Stimulated activated CD8-positive, alpha-beta memory T cell treated with anti-CD3 and anti-CD28 coated beads, Interleukin-2, amount 100 ng/mL, for 1 hour (primary cell): ENCODE results near the gene PERM1.
A peak's percentile ranks its signal among the peaks of the same experiment; 100 is the strongest.
"Not testable (repeated sequence)": the region's sequence is repeated elsewhere in the genome, so short reads cannot be mapped to it uniquely, and the experiment has no call there.

Source experiments
- DNase-seq, 2 donors: peaks; one replicate each; pipeline ENCODE4 v3.0.0-alpha.2; 2020; ENCODE audit warnings: low read depth in 2 of 2

PERM1 gene, protein sequence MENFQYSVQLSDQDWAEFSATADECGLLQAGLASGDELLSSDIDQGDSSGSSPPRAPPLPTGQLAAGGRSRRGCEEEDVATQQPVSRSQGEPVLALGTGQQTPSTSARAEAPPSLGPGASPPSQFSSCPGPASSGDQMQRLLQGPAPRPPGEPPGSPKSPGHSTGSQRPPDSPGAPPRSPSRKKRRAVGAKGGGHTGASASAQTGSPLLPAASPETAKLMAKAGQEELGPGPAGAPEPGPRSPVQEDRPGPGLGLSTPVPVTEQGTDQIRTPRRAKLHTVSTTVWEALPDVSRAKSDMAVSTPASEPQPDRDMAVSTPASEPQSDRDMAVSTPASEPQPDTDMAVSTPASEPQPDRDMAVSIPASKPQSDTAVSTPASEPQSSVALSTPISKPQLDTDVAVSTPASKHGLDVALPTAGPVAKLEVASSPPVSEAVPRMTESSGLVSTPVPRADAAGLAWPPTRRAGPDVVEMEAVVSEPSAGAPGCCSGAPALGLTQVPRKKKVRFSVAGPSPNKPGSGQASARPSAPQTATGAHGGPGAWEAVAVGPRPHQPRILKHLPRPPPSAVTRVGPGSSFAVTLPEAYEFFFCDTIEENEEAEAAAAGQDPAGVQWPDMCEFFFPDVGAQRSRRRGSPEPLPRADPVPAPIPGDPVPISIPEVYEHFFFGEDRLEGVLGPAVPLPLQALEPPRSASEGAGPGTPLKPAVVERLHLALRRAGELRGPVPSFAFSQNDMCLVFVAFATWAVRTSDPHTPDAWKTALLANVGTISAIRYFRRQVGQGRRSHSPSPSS

DNA sequence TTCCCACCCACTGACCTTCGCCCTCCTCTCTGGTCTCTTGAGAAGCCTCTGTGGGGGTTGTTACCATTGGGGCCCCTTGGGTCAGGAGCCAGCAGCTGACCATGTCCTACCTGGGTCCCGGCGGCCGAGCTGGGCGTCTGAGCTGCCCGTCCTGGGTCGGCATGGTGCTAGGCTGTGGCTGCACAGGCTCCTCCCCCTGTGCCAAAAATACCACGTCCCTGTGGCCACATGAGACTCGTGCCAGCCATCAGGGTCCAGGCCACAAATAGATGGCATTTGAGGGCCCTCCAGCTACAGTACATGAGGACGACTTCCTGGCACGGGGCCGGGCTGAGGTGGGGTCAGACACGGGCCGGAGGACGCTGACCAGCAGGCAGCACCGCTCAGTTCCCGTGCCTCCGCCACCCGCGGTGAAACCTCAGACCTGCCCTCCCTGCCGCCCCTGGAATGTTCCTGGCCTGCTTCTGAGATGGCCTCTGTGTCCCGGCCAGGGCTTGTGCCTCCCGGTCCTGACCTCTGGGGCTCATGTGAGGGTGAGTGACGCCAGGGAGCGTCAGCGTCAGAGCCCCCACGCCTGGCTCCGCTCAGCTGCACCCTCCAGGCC is at the start of gene PERM1:
PERM1 (minus strand) TSS at position 139 of the 604 bp plus-strand sequence. CDS start 1,064 bp downstream, outside the sequence.
- no peak for DNase-seq

DNA sequence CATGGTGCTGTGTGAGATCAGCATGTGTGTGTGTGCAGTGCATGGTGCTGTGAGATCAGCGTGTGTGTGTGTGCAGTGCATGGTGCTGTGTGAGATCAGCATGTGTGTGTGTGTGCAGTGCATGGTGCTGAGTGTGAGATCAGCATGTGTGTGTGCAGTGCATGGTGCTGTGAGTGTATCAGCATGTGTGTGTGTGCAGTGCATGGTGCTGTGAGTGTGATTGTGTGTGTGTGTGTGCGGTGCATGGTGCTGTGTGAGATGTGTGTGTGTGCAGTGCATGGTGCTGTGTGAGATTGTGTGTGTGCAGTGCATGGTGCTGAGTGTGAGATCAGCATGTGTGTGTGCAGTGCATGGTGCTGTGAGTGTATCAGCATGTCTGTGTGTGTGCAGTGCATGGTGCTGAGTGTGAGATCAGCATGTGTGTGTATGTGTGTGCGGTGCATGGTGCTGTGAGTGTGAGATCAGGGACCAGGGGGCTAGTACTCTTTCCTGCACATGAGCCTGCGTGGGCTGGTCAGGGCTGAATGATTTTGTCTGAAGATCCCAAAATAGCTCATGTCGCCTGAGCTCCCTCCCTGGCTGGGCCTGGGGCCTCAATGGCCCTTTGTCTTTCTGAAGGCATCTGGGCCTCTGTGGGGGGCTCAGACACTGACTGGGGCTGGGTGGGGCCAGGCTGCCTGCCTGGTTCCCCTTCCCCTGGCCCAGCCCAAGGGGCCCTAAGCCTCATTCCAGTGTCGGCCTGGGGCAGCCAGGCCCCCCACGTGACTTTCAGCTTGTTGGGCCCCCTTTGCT is 49.2 kb upstream of the PERM1 start:
- not testable (repeated sequence) for DNase-seq

DNA sequence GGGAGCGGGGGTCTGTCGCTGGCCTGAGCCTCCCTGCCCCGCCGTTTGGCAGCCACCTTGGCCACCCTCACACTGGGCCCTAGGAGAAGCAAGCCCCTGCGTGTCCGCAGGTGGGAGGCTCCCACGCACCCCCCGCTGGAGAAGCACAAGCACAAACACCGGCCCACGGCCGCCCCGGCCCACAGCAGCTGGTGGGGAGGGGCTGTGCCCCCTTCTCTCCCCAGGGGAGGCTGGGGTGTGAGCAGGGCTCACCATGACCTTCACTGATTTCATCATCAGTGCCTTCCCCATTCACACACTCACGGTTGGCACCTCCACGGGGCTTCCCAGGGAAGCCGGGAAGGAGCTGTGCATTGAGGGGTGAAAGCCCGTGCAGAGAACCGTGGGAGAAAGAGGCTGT is 45.9 kb upstream of the PERM1 start:
- DNase-seq, result no peak

DNA sequence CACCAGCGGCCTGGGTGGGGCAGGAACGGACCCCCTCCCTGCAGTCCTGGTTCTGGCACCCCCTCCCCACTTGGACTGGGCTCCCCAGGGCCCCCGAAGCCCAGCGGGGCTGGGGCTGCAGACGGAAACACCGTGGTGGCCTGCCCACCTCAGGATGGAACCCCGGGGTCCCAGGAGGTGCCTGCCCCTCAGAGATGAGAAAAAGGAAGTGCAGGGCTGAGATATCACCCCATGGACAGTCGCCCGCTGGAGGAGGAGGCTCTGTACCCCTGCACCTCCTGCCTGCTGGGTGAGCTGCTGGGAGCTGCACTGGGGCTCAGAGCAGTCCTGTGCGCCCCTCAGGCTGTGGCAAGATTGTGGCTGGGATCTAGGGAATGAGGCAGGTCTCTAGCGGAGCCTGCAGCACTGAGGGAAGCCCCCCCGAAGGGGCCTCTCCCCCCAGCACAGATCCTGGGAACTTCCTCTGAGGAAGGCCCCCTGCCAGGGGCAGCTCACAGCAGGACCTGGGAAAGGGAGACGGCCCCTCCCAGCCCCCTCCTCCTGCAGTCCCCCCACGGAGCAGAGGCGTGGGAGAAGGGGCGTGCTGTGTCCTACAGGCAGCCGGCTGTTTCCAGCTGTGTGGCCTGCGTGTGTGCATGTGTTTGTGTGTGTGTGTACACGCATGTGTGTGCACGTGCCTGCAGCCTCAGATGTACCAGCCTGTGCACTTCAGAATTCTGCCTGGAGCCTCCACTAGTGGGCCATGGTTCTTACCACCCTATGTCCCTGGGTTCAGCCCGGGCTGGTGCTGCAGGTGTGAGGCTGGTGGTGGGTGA is 44.9 kb upstream of the PERM1 start:
- DNase-seq, result no peak

DNA sequence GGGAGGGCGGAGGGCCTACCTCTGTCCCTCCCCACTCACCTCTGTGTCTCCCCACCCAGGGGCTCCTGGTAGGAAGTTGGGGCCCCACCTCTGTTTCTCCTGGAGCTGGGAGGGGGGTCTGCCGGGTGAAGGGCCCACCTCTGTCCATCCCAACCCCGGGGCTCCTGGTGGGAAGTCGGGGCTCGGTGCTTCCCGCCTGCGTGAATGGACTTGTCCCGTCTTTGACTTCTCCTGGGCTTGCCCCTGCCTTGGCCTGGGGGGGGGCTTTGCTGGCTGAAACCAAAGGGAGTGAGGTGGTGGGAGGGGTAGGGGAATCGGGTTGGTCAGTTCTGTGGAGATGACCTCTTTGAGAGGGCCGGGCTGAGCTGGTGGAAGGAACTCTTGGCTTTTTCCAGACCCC is 43.8 kb upstream of the PERM1 start:
- DNase-seq, result no peak

DNA sequence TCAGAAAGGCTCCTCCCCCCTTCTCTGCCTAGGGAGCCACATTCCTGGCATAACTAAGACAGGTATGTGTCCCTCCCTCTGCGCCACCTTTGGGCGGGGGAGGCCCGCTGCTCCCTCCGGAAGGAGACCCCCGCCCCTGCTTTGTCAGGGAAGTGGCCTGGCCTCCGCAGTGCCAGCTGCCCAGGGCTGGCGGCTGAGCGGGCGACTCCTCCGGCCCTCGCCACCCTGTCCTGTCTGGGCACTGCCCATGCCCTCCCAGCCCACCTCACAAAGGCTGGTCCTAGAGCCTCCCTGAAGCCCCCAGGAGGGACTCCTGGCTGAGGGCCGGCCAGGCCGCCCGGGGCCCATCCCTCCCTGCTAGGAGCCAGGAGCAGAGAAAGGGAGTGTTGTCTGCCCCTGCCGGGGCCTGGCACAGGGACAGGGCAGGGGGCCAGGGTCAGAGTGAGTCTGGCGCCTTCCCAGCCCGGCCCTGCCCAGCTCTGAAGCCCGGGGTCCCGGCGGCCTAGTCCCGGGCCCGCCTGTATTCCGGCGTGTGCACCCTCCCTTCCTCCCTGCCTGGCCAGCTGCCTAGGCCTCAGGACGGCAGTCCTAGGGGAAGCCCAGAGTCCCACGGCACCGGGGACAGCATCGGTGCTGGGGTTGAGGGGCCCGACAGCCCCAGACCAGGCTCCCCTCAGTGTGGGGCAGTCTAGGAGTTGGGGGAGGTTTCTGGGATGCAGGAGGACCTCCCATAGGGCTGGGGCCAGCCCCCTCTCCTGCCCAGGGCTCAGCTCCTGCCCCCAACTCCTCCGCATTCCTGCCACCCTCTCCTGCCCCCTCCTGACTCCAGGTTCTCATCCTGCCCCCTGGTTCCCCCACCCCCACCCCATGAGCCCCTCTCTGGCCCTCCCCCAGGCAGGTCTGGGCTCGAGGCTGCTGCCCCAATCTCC is 43.1 kb upstream of the PERM1 start:
- no peak for DNase-seq

DNA sequence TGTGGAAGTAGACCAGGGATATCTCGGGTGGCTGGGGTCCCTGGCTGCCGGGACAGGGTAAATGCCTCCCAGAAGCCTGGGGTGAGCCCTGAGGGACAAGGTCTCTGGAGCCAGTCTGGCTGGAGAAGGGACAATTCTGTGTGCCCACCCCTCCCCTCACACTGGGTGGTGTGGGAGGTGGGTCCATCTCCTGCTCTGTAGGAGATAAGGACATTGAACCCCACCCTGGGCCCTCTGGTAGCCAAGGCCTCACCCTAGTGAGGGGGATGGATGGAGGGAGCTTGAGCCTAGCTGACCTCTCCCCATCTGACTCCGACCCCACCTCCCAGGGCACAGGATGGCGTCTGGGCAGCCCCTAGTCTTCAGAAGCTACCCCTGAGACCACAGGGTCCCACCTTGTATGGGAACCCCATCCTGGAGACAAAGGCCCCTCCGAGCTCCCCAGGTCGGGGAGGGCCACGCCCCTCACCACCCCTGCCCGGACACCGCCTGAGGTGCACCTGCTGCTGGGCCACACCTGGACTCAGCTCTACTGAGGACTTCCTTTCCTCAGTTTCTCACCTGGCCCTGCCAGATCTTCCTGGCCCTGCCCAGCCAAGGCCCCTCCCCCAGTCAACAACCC is 42.4 kb upstream of the PERM1 start:
- no peak for DNase-seq

DNA sequence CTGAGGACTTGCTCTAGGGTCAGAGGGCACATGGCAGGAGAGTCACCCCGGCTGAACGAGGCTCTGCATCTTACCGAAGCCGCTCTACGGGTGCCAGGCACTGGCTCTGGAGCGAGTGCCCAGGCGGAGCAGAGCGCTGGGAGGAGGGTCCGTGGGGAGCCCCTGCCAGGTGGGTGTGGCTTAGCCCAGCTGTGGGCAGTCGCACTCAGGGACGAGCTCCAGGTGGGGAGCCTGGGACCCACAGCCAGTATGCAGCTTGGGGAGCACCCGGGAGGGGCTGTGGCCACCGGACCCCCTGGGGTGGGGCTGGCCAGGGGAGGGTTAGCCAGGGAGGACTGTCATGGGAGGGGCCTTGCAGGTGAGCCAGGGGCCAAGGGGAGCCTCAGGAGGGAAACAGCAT is 41.8 kb upstream of the PERM1 start:
- DNase-seq, result no peak

DNA sequence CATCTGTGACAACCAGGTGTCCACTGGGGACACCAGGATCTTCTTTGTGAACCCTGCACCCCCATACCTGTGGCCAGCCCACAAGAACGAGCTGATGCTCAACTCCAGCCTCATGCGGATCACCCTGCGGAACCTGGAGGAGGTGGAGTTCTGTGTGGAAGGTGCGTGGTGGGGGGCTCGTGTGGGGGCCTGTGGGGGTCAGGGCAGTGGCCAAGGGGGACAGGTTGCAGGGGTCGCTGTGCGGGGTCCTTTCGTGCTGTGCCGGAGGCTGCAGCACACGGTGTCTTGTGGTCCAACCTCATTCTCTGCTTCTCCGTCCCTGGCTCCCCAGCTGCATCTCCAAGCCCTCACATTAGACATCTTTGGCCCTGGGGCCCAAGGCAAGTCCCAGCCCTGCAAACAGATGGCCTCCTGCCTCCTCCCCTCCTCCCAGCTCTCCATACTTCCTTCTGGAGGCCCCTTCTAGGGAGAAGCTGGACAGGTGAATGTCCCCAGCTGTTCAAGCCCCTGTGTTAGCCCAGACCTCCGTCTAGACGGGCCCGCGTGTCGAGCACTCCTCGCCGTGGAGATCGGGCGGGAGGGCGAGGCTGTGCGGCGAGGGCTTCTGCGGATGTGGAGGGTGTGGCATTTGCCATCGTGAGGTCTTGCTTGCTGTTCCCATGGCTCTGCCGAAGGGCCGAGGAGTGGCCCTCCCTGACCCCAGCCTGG is 40.6 kb upstream of the PERM1 start:
- DNase-seq, result no peak

DNA sequence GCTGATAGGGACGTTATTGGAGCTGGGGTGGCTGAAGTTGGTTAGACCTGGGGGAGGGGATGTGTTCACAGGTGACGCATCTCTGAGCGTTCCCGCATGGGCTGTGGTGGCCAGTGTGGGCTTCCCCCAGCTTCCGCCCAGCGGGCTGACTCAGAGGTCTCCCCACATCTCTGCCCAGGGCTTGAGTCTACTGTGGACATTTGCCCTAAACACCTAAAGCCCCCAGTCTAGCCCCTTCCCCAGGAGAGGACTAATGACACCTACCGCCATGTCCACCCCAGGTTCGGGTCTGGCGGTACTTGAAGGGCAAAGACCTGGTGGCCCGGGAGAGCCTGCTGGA is 40.0 kb upstream of the PERM1 start:
- DNase-seq, result no peak

DNA sequence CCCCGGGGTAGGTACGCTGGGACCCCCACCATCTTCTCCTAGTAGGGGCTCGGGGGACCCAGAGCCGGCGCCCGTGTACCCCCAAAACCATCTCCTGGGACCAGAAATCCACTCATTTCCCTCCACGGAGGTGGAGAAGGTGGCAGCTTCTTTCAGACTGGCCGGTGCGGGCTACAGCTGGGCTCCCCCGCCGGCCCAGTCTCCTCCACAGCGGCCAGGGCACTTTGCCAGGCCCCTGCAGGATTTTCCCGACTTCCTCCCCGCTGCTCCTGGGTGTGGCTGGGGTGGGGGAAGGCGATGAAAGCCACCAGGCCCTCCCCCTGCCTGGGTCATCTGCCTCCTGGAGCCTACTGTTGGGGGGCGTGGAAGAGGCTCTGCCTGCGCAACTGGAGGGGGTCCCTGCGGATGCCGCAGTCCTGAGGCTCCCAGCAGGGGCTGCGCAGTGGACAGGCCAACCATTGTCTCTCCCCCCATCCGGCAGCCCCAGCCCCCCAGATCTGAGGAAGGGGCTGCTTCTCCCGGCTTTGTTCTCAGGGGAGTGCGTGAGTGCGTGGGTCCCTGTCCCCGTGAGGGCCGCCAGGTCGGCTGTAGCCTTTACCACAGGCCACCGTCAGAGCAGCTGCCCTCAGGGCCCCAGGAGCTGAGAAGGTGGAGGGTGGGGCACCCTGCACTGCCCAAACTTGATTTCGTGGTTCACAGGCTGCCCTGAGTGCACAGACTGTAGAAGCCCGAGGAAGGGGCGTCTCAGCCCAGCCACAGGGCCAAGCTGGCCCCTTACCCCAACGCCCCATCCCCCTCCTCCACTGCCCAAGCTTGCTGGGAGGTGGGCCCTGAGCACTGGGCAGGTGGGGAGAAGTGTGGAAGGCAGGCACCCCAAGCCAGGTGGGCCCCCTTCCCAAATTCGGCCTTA is 39.4 kb upstream of the PERM1 start:
- DNase-seq, result no peak

DNA sequence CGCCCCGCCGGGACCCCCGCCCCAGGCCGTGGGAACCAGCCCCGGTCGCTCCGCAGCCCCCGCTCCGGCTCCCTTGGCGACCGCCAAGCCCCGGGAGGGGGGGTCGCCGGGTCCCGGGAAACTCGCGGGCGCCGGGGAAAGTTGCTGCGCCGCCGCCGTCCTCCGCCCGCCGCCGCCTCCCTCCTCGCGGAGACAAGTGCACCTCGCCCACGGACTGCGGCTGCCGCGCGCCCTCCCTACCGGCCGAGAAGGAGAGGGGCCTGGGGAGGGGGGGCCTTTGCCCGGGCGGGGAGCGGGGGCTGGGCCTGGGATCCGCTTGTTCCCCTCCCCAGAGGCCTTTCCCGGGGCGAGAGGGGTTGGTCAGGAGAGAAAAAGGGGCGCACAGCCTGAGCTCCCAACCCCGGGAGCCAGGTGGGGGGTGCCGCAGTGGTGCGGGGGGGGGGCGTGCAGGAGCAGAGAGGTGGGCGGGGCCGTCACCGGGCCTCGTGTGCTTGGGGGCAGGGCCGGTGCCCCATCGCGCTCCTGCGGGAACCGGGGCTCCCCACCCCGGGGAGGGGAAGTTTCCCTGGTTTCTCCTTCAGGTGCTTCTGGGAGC is 38.6 kb upstream of the PERM1 start:
- DNase-seq, result no peak

DNA sequence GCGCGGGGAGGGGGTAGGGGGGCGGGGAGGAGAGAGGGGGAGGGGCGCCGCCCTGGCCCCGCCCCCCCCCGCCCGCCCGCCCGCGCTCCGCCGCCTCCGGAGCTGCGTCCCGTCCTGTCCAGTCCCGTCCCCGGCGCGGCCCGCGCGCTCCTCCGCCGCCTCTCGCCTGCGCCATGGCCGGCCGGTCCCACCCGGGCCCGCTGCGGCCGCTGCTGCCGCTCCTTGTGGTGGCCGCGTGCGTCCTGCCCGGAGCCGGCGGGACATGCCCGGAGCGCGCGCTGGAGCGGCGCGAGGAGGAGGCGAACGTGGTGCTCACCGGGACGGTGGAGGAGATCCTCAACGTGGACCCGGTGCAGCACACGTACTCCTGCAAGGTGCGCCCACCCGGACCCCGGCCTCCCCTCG is 38.1 kb upstream of the PERM1 start, which contains the start of gene AGRN:
AGRN (plus strand) TSS at position 121 of the 405 bp plus-strand sequence; CDS start at position 174, 53 bp downstream.
- no peak for DNase-seq

DNA sequence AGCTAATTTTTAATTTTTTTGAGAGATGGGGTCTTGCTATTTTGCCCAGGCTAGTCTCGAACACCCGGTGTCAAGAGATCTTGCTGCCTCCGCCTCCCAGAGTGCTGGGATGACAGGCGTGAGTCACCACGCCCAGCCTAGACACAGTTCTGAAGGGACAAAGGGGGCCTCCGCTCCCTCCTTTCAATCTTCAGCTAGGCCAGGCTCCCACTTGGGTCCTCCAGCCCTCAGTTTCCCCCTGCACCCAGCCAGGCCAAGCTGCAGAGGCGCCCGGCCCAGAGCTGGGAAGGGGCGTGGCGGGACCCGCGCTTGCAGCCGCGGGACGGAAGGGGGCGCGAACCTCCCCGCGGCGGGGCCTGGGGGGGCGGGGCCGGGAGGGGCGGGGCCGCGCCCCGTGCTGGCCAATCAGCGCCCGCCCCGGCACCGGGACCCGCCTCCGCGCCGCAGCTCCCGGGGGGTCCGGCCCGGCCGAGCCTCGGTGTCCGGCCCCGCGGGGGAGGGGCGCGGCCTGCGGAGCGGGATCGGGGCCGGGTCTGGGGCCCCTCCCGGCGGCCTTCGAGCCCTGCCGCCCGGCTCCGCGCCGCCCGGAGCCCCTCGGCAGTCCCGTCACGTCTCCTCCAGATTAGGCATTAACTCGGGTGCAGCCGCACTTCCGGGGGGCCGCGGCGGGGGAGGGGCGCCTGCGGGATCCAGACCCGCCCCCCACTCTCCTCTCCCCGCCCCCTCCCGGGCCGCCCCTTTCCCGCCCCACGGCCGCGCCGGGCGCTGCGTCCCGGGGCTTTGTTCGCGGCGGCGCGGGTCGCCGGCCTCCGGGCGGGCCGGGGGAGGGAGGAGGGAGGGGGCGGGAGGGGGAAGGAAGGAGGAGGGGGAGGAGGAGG is 37.5 kb upstream of the PERM1 start:
- peak; percentile 53 to 70 for DNase-seq

DNA sequence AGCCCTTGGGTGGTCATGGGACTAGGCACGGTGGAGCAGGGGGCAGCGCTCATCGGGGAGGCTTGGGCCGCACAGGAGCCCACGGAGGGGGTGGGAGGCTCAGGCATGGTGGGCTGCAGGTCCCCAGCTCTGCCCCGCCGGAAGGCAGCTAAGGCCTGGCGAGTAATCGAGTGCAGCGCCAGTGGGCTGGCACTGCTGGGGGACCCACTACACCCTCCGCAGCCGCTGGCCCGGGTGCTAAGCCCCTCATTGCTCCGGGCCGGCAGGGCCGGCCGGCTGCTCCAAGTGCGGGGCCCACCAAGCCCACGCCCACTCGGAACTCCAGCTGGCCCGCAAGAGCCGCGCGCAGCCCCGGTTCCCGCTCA is 36.4 kb upstream of the PERM1 start:
- DNase-seq, result not testable (repeated sequence)
